Measurements from ENCODE around the gene COL6A2. TPM values are rescaled to one million over a fixed set of nuclear protein-coding genes. Genes with fewer than 3 reads are reported as not detected.

COL6A2 gene
- total RNA-seq, 1 donor from 2014 or later = 227 TPM

- no peaks in the 10 kb centered on the region for H3K27me3 ChIP-seq (ENCODE audit: low read depth)
- ATAC-seq = no peak
- intact Hi-C loops (cut with DNase I) = no loop called here
- TF ChIP-seq, protein P1, sequence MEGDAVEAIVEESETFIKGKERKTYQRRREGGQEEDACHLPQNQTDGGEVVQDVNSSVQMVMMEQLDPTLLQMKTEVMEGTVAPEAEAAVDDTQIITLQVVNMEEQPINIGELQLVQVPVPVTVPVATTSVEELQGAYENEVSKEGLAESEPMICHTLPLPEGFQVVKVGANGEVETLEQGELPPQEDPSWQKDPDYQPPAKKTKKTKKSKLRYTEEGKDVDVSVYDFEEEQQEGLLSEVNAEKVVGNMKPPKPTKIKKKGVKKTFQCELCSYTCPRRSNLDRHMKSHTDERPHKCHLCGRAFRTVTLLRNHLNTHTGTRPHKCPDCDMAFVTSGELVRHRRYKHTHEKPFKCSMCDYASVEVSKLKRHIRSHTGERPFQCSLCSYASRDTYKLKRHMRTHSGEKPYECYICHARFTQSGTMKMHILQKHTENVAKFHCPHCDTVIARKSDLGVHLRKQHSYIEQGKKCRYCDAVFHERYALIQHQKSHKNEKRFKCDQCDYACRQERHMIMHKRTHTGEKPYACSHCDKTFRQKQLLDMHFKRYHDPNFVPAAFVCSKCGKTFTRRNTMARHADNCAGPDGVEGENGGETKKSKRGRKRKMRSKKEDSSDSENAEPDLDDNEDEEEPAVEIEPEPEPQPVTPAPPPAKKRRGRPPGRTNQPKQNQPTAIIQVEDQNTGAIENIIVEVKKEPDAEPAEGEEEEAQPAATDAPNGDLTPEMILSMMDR (IDR thresholded peaks at IDR 0.05) = no peak
- no peaks in the 10 kb centered on the region for H3K36me3 ChIP-seq
- DNase-seq = no peak
- H3K27ac ChIP-seq = no peak overlapping the region
- no peaks in the 10 kb centered on the region for H3K4me1 ChIP-seq
- no peak overlapping the region for H3K4me3 ChIP-seq
- H3K9me3 ChIP-seq = no peaks in the 10 kb centered on the region
These were observed 62.7 kb downstream of the COL6A2 start for GRCh38 chr21:46160657-46160906.

- H3K27me3 ChIP-seq (ENCODE audit: low read depth) = no peaks in the 10 kb centered on the region
- intact Hi-C loops (cut with DNase I) = no loop called here
- no peaks in the 10 kb centered on the region for H3K36me3 ChIP-seq
- no peaks in the 10 kb centered on the region for H3K9me3 ChIP-seq
- DNase-seq = no peak
- H3K27ac ChIP-seq = no peak overlapping the region
- ATAC-seq = no peak
- TF ChIP-seq, protein P1 (IDR thresholded peaks at IDR 0.05) = no peak
- H3K4me3 ChIP-seq = no peak overlapping the region
- no peaks in the 10 kb centered on the region for H3K4me1 ChIP-seq
These were observed 63.2 kb downstream of the COL6A2 start for GRCh38 chr21:46160907-46161632.

DNA sequence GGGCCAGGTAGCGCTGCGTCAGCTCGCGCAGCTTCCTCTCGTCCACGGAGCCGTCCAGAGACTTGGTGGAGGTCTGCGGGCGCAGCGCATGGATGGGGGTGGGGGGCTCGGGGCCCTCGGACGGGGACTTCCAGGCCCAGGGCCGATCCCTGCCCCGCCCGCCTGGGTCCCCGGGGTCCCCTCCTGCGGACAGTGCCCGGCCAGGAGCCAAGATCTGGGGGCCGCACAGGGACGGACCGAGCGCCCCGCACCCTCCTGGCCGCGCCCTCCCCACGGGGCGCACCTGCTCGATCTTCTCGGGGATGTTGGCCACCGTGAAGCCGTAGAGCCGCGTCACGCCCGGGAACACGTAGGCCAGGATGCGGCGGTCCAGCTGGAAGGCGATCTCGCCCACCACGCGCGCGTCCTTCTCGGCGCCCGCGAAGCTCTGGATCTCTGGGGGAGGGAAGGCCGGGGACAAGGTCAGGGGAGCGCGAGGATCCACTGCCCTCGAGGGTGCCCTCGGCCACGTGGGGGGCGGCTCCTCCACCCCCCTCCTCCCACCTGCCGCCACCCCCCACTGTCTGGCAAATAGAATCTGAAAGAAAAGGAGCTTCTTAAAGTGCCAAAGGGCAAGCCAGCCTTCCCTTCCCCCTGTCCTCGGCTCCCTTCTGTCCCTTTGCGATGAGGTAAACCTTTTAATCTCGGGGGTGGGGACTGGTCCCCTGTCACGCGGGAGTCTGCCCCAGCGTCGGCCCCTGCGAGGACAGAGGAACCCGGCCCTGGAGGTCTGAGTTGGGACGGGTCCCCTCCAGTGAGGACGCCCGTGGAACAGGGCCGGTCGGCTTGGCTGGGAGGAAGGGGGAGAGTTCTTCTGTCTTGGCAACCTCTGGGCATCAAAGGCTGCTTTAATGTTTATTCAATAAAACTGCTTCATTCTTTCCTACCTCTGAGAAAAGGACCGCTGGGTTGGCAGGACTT is 64.0 kb downstream of the COL6A2 start:
- DNase-seq (no peak), ATAC-seq (peak in 1 of 2 donors; percentile 12)
- Histone ChIP-seq H3K36me3 (no peaks in the 10 kb centered on the region), H3K4me3 (no peak overlapping the region), H3K4me1 (no peaks in the 10 kb centered on the region), H3K27ac (no peak overlapping the region), H3K27me3 (ENCODE audit: low read depth) (no peaks in the 10 kb centered on the region), H3K9me3 (no peaks in the 10 kb centered on the region)
- intact Hi-C loops (cut with DNase I) = no loop called here
- TF ChIP-seq, protein P1 (IDR thresholded peaks at IDR 0.05) = no peak

- H3K36me3 ChIP-seq = no peaks in the 10 kb centered on the region
- no peak overlapping the region for H3K4me3 ChIP-seq
- ATAC-seq = no peak
- H3K9me3 ChIP-seq = no peaks in the 10 kb centered on the region
- H3K27me3 ChIP-seq (ENCODE audit: low read depth) = no peaks in the 10 kb centered on the region
- TF ChIP-seq, protein P1 (IDR thresholded peaks at IDR 0.05) = no peak
- no peaks in the 10 kb centered on the region for H3K4me1 ChIP-seq
- H3K27ac ChIP-seq = no peak overlapping the region
- no peak for DNase-seq
- intact Hi-C loops (cut with DNase I) = no loop called here
These were observed 65.5 kb downstream of the COL6A2 start for GRCh38 chr21:46163380-46163779.

DNA sequence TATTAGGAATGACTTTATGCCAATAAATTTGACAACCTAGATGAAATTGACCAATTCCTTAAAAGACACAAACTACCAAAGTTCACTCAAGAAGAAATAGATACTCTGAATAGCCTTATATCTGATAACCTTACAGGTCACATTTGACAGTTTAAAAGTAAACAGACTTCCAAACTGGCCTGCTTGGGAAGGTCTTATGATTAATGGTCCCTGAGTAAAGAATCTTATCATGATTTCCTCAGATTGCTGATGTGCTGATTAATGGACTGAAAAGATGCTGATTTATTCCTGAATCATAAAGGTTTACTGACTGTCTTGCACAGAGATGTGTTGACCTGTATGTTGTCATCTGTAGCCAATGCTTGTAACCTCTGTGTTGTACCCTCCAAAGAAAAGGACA is 67.2 kb downstream of the COL6A2 start:
- Histone ChIP-seq H3K36me3 (no peaks in the 10 kb centered on the region), H3K27me3 (ENCODE audit: low read depth) (no peaks in the 10 kb centered on the region), H3K9me3 (no peaks in the 10 kb centered on the region), H3K27ac (no peak overlapping the region), H3K4me1 (no peaks in the 10 kb centered on the region), H3K4me3 (no peak overlapping the region)
- no peak for DNase-seq
- ATAC-seq = no peak
- intact Hi-C loops (cut with DNase I) = no loop called here
- TF ChIP-seq, protein P1 (IDR thresholded peaks at IDR 0.05) = no peak
